Brain pericyte (primary cell): ENCODE measurements around the gene APEX2.
A peak's percentile ranks its signal among the peaks of the same experiment; 100 is the strongest.
"Not testable (repeated sequence)": the region's sequence is repeated elsewhere in the genome, so short reads cannot be mapped to it uniquely, and the experiment has no call there.

Experiments
- DNase-seq: peaks from one replicate; pipeline ENCODE4 v3.0.0-alpha.2; 2012; ENCODE audit warnings: low read depth, low spot score

APEX2 gene, protein sequence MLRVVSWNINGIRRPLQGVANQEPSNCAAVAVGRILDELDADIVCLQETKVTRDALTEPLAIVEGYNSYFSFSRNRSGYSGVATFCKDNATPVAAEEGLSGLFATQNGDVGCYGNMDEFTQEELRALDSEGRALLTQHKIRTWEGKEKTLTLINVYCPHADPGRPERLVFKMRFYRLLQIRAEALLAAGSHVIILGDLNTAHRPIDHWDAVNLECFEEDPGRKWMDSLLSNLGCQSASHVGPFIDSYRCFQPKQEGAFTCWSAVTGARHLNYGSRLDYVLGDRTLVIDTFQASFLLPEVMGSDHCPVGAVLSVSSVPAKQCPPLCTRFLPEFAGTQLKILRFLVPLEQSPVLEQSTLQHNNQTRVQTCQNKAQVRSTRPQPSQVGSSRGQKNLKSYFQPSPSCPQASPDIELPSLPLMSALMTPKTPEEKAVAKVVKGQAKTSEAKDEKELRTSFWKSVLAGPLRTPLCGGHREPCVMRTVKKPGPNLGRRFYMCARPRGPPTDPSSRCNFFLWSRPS

DNA sequence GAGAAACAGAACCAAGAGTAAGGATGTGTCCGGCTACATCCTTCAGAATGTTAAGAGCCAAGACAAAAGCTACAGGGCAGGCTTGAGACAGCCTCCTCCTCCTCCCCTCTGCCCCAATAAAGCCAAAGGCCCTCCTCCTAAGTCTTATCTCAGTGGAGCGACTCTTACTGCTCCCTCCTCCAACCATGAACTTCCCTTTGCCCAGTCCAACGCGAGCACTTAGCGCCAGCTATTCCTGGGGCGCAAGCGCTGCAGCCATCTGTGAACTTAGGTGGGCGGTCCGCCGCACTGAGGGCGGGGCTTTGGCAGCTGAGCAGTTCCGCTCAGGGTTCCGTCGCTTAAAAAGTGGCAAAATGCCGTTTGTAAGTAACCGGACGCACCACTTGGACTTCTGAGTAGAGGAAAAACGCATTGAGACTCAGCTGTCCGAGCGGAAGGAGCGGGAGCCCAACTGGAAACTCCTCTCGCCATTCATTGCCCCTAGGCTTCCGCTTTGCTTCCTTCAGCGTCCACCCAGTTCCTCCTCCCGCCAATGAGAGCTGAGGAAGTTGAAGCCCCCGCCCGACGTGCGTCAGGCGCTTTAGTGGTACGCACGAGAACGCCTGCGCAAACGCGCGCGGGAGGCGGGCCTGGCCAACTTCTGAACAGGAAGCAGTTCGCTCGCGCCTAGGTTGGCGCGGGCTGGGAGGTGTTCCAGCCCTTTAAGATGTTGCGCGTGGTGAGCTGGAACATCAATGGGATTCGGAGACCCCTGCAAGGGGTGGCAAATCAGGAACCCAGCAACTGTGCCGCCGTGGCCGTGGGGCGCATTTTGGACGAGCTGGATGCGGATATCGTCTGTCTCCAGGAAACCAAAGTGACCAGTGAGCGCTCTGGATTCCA is at the start of gene APEX2:
APEX2 (plus strand) TSS at position 647 of the 882 bp plus-strand sequence; CDS start at position 707, 60 bp downstream.
- peak; percentile 83 for DNase-seq

DNA sequence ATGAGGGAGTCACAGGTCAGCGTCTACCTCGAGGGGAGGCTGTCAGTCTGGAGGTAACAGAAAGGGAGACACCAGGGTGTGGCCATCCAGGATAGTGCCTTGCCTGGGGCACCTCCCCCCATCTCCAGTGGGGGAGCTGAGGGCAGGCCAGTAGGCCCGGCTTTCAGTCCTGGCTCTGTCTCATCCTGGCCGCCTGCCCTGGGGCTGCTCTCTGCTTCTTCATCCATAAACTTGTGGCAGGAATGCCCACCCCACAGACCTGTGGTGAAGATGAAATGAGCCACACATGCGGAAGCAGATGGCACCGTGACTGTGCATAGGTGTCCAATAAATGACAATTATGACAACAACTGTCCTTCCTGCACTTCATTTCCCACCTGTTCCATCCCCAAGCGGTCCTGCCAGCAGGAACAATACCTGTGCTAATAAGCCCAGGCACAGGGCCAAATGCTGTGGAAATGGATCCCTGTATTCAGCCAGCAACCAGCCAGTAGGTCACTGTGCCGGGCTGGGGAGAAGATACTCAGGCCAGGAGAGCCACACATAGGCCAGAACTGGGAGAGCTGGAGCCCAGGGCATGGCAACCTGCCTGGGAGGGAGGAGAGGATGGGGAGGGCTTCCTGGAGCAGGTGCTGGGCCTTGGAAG is 49.3 kb upstream of the APEX2 start:
- no peak for DNase-seq

DNA sequence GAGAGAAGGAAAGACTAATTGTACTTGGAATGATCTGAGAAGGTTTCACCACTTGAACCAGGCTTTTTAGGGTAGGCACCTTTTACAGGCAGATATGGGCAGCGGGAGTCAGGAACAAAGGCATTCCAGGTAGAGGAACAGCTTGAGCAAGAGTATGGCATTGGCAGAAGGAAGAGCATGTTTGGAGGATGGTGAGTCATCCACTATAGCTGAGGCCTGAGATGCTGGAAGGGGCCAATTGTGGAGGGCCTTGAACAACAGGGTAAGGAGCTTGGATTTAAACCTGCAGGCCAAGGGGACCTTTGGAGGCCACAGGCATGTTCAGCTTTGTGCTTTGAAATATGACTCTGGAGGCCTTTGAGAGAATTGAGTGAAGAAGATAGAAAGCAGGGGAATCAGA is 38.4 kb upstream of the APEX2 start:
- no peak for DNase-seq

DNA sequence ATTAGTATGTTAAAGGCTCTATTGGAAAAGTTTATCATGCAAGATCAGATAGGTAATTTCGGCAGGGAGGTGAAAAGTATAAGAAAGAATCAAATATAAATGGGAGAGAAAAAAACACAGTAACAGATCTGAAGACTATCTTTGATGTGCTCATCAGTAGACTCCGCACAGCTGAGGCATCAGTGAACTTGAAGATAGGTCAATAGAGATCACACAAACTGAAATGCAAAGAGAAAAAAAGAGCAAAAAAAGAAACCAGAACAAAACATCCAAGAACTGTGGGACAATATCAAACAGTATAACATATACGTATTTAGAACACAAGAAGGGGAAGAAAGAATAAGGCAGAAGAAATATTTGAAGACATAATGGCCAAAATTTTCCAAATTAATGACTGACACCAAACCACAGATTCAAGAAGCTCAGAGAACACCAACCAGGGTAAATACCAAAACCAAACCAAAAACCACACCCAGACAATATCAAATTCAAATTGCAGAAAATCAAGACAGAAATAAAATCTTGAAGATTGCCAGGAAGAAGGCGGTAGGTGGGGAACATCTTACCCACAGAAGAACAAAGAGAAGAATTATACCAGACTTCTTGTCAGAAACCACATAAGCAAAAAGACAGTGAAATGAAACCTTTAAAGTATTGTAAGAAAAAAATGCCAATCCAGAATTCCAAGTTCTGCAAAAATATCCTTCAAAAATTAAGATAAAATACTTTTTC is 35.2 kb upstream of the APEX2 start:
- DNase-seq: no peak

DNA sequence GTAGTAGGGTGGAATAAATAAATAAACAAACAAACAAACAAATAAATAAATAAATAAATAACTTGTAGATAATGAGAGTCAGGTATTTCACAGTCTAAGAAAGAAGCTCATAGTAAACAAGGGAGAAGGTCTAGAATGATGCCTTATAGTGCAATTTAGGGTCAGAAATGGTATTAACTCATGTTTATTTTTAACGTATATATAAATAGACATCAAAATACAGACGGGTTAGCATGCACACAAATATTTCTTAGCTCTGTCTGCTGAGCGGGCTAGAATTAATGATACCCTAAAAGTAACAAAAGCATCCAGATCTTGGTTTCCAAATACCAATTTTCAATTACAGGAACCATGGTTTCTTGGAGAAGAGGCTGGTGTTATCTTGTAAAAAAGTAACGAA is 22.8 kb upstream of the APEX2 start:
- DNase-seq: no peak

DNA sequence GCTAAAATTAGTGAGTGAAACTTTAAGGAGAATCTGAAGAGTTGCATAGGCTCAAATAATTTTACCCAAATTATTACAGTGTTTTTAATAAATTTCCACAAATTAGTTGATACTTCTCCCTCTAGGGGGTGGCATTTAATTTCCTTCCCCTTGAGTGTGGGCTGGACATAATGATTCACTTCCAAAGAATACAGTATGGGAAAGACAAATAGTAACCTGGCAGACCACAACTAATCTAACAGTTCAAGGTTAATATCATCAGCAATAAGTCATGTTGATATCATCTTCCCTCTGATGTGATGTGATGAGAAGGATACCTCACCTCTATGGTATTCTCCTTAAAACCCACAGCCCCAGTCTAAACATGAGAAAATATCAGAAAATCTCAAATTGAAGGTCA is 21.7 kb upstream of the APEX2 start:
- DNase-seq: no peak

DNA sequence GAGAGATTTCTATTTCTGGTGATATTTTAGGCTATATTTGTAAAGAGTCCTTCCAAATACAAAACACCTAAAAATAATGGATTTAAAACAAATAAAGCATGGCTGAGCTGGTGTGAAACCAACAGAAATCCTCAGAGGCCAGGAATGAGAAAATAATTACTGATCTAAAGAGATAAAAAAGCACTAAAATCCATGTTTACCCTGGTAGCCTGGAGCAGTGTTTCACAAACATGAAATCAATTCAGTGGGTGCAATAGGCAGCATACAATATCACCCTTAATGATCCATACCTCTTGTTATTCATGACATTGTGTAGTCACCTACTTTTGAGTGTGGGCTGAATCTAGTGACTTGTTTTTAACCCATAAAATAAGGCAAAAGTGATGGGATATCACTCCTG is 20.7 kb upstream of the APEX2 start:
- no peak for DNase-seq

DNA sequence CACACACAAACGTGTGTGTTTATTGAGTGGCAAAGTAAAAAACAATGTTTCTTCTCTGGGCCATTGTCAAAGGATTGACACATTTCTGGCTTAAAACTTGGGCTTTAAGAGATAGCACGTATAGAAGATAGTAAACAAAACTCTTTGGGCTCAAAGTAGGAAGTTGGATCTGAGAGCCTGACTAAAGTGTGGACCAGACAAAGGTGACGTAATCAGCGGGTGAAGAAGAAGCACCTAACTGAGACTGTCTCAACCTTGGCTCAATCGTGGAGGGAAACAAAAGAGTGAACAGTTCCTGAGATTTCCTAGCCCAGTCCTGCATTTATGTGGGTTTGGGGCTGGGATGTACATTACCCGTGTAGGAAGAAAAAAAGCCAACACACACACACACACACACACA is 19.8 kb upstream of the APEX2 start:
- DNase-seq: no peak

DNA sequence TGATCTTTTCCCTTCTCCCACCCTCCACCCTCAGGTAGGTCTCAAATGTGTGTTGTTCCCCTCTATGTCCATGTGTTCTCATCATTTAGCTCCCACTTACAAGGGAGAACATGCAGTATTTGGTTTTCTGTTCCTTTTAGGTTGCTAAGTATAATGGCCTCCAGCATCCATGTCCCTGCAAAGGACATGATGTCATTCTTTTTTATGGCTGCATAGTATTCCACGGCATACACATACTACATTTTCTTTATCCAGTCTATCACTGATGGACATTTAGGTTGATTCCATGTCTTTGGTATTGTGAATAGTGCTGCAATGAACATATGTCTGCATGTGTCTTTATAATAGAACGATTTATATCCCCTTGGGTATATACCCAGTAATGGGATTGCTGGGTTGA is 16.9 kb upstream of the APEX2 start:
- not testable (repeated sequence) for DNase-seq

DNA sequence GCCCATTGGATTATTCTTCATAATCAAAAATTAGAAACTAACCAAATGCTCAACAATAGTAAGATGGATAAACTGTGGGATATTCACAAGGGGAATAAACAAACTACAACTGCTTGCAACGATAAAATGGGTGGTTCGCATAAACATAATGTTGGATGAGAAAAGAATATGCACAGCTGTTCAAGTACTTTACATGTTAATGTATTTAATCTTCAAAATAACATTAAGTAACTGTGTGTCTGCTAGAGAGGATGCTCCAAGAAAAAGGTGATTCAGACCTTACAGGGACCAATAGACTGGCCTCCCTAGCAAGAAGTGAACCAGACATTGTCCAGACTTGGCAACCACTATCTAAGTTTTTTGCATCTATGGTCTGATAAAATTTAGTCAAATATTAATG is 8.5 kb upstream of the APEX2 start:
- DNase-seq: no peak

DNA sequence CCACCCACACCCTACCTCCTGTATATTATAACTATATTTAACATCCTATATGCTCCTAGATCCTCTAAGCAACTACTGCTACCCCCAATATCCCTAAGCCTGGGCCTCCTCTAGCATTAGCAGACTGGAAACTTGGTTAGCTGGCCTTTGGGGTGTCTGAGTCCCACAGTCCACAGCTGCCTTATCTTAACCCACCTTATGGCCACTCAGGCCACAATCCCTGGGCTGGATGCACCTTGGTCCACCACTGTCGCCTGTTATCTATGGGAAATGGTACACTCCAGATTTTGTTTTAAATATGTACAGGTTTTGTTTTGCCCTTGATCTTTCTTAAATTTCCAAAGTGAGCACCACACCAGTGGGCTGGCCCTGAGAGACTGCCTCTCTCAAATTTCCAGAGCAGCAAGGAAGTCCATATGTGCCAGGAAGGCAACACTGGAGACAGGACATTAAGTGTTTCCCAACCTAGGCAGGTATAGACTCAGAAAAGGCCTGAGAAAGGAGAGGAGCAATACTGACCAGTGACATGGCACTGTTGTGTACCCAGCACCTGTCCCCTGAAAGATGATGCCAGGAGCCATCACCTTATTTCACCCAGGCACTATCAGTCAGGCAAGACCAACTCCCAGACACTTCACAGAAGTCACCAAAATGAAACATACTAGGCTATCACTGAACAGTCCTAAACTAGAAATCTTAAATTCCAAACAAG is 7.1 kb upstream of the APEX2 start:
- no peak for DNase-seq

DNA sequence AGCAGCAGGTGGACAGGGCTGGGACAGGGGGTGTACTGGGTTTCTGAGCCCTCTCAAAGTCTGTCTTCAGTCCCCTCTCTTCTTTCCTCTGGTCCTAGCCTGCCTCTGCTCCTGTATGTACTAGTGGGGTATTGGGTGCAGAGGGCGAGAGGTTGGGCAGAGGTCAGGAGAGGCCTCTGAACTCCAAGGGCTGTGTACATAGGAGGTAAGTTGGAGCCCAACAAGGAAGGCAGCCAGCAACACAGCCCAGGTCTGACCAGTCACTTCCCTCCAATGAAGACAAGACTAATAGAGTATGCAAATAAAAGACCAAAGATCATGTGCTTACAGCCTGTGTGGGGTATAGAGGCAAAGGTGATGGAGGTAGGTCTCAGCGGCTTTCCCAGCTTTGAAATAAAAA is 6.1 kb upstream of the APEX2 start, which contains the start of gene PFKFB1:
PFKFB1 (minus strand) TSS at position 90 of the 400 bp plus-strand sequence. CDS start 181 bp downstream, outside the sequence.
- DNase-seq: no peak

DNA sequence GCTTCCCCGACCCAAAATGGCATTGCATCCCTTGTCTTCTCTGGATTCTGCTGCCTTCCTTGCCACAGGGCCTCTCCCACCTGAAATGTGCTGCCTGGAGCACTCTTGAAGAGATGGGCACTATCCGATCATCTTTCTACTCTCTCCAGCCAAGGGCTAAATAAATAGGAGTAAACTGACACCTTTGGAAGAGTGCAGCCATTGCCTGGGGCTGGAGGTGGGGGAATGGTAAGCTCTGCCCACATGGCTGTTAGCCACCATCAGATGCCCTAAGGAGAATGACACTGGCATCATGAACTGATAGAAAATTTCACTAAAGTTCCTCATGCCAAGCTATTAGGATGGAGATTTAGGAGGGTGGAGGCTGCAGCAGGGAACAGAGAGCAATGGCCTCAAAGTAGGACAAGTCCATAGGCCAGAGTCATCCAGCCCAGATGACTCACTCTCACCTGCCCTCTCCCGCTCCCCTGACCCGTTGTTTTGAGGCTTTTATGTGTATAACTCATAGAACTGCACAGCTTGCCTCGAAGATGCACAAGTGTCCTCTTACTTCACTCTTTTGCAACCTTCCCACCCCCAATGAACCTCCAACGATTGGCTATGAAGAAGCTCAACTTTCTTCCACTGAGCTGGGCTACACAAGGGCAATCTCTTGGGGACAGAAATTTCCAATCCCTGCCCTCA is 5.4 kb upstream of the APEX2 start:
- no peak for DNase-seq

DNA sequence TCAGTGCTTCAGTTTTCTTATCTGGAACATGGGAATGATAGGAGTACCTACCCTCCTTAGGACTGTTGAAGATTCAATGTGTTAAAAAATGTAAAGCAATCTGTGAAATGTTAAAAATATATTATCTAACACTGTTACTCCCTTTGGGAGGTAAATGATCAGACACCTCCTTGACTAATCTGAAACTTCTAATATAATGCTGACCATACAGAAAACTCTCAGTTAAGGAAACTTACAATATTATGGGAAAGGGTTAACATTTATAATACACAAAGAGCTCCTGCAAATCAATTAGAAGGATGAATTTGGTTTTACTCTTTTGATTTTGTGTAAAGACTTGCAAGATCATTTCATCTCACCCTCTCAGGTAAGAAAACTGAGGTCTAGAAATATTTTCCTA is 4.5 kb upstream of the APEX2 start:
- no peak for DNase-seq

DNA sequence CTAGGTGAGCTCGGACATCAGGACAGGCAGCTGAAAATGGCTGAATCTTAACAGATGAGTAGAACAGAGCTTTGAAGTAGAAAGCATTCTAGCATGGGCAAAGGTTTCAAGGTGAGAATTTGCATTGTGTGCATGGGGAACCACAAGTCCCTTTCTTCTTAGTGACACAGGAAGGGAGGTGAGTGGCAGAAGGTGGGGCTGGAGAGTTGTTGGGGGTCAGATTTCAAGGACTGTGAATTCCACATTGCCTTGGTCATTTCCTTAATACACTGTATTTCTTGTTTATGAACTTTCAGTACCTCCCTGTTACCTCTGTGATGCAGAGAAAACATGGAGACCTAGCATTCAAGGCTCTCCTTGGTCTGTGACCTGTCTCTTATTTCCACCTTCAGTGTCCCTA is 4.1 kb downstream of the APEX2 start:
- no peak for DNase-seq

DNA sequence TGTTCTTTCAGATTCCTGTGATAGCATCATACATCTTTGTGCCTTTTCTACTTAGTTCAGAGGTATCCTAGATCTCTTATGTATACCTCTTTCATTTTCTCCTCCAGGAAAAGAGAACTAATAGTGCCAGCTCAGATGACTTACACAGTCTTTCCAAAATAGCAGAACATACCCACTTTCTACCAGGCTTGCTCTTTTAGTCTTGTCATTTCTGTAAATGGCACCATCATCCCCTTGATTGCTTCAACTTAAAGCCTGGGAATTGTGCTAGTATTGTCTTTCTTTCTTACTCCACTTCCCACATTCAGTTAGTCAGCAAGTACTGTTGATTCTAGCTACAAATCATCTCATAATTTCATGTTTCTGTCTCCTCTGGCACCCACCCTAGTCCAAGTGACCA is 5.1 kb downstream of the APEX2 start:
- DNase-seq: no peak

DNA sequence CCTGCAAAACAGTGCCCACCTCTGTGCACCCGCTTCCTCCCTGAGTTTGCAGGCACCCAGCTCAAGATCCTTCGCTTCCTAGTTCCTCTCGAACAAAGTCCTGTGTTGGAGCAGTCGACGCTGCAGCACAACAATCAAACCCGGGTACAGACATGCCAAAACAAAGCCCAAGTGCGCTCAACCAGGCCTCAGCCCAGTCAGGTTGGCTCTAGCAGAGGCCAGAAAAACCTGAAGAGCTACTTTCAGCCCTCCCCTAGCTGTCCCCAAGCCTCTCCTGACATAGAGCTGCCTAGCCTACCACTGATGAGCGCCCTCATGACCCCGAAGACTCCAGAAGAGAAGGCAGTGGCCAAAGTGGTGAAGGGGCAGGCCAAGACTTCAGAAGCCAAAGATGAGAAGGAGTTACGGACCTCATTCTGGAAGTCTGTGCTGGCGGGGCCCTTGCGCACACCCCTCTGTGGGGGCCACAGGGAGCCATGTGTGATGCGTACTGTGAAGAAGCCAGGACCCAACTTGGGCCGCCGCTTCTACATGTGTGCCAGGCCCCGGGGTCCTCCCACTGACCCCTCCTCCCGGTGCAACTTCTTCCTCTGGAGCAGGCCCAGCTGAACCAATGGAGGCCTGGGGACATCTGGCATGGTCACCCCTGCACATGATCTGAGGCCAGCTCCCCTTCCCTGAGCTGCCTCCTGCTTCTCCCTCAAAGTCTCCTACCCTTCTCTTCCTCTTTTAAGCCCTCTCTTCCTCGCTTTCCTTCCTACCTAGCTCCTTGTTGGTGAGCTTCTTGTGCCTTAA is 6.9 kb downstream of the APEX2 start:
- DNase-seq: no peak

DNA sequence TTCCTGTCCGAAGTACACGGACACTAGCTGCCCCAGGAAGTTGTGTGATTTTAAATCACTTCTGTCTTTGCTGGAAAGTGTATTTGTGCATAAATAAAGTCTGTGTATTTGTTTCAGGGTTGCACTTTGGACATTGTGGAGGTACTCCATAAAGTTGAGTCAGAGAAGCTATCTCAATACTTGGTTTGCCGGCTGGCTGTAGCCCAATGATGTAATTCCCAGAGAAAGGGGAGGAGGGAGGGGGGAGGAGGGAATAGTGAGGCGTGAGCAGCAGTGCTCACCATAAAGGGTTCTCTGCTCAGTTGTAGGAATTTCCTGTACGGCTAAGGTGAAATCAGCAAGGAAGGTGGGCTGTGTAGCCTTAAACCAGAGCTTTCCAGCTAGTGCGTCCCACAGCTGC is 7.5 kb downstream of the APEX2 start:
- no peak for DNase-seq
